Measurements from ENCODE around the gene FAHD1.

DNA sequence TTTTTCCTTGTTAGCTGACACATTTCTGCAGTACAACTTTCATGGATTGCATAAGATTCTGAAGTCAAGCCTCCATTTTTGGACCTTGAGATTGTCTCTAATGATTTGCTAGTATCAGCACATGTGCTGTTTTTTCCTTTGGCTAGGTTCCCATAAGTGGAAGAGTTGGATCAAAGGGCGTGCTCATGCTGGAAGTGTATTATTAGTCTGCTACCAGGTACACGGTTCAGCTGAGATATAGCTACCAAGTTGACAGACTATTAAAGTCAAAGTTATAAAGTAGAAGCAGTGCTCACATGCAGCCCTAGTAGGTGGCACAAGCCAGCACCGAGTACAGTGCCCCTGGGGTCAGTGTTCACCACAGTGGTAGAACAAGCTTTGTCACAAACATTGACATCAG is 3.2 kb downstream of the FAHD1 start:
- TF ChIP-seq, protein P1, sequence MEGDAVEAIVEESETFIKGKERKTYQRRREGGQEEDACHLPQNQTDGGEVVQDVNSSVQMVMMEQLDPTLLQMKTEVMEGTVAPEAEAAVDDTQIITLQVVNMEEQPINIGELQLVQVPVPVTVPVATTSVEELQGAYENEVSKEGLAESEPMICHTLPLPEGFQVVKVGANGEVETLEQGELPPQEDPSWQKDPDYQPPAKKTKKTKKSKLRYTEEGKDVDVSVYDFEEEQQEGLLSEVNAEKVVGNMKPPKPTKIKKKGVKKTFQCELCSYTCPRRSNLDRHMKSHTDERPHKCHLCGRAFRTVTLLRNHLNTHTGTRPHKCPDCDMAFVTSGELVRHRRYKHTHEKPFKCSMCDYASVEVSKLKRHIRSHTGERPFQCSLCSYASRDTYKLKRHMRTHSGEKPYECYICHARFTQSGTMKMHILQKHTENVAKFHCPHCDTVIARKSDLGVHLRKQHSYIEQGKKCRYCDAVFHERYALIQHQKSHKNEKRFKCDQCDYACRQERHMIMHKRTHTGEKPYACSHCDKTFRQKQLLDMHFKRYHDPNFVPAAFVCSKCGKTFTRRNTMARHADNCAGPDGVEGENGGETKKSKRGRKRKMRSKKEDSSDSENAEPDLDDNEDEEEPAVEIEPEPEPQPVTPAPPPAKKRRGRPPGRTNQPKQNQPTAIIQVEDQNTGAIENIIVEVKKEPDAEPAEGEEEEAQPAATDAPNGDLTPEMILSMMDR (IDR thresholded peaks at IDR 0.05), result no peak
- TF ChIP-seq POLR2A (IDR thresholded peaks at IDR 0.05), result no peak

Data from breast epithelium (tissue), 3 donors.